ENCODE measurements around the gene EFHD2.

GRCh38 chr1:15418806-15419515 lies 9.3 kb downstream of the EFHD2 start:
- TF ChIP-seq POLR2A (IDR thresholded peaks at IDR 0.05) (no peak), CTCF (IDR thresholded peaks at IDR 0.05) (no peak)
